ENCODE data around the gene EPHA6.

DNA sequence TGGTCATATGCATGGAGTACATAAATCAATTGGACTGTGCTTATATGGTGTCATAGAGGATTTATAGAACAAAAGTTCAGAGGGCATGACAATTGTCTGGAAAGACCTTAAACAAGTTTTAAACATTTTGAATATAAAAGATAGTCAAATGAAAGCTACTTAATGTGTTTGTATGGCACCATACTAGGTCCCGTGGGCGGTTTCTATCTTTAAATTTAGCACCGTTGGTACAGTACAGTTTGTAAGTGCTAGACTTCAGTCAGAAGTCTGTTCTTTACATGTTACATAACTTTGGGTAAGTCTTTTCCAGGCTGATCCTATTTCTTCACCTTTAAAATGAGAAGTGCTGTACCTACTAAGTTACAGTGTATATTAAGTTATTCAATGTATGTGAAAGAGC is 576.8 kb downstream of the EPHA6 start:
- TF ChIP-seq, protein P1, sequence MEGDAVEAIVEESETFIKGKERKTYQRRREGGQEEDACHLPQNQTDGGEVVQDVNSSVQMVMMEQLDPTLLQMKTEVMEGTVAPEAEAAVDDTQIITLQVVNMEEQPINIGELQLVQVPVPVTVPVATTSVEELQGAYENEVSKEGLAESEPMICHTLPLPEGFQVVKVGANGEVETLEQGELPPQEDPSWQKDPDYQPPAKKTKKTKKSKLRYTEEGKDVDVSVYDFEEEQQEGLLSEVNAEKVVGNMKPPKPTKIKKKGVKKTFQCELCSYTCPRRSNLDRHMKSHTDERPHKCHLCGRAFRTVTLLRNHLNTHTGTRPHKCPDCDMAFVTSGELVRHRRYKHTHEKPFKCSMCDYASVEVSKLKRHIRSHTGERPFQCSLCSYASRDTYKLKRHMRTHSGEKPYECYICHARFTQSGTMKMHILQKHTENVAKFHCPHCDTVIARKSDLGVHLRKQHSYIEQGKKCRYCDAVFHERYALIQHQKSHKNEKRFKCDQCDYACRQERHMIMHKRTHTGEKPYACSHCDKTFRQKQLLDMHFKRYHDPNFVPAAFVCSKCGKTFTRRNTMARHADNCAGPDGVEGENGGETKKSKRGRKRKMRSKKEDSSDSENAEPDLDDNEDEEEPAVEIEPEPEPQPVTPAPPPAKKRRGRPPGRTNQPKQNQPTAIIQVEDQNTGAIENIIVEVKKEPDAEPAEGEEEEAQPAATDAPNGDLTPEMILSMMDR (conservative IDR thresholded peaks at IDR 0.05; ENCODE audit: low read depth, low read length): no peak
- TF ChIP-seq EZH2 (IDR thresholded peaks at IDR 0.05; ENCODE audit: low read length, unreplicated experiment): no peak
- TF ChIP-seq EZH2phosphoT487 (IDR thresholded peaks at IDR 0.05; ENCODE audit: borderline replicate concordance, low read length): no peak
